ENCODE data around the gene TRPC5OS.

Gene TRPC5OS

DNA sequence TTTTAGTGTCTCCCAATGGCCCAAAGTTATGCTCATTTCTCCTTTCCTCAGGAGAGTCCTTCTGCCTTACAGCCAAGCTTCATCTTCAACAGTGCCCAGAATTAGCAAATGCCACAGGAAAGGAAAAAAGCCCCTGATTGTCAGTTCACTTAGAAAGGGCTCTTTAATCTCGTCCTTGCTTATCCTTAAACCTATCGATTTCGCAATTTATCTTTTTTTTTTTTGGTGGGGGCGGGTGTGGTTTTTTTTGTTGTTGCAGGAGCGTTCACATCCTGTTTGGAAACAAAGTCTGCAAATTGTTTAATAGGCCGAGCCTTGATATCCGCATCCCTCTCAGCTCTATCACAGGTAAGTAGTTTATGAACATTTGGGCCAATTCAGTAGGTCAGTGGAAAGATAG, 20.2 kb downstream of the TRPC5OS start:
- DNase-seq (ENCODE audit: low spot score): no peak

DNA sequence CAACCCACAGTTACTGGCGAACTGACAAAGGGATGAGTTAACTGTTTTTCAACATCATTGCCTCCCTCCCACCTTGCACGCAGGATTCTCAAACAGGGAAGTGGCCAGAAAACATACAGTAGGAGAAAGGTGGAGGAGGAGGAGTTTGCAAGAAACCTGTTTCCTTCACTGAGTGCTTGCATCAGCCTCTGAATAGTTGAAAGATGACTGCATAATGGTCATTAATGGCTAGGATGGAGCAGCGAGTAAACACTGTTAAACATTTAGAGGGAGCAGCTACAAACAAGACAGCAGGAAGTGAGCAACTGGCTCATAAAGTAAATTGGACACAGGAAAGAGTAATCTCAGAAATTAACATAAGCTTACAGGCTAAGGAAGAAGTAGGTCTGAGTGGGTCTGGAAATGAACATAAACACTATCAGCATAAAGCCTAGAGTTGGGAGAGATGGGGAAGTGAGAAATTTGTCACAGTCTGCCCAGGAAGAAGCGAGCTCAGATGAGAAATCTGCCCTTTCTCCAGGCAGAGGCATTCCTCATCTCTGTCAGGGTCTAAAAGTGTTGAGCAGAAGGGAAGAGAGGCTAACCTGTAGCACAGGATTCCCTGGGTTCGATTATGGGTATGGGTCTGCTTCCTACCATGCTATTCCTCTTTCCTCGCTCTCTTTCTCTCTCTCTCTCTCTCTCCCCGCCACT, 38.6 kb downstream of the TRPC5OS start:
- no peak for DNase-seq (ENCODE audit: low spot score)

DNA sequence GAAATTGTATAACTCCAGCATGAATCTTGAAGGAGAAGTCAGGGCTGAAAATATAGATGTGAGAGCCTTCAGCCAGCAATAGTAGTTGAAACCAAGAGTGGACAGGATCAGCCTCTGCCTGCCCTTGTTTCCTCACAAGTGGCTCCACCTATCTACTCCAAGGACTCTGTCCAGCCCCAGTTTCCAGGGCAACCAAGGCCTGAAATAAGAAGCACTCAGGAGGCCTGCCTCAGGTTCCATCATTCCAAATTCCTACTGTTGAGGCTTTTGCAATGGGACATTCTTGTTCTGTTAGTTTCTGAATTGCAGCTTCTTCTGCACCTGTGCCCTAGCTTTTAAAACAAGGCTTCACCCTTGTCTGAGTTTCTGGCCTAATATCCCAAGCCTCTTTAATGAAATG, 41.6 kb downstream of the TRPC5OS start:
- no peak for DNase-seq (ENCODE audit: low spot score)

DNA sequence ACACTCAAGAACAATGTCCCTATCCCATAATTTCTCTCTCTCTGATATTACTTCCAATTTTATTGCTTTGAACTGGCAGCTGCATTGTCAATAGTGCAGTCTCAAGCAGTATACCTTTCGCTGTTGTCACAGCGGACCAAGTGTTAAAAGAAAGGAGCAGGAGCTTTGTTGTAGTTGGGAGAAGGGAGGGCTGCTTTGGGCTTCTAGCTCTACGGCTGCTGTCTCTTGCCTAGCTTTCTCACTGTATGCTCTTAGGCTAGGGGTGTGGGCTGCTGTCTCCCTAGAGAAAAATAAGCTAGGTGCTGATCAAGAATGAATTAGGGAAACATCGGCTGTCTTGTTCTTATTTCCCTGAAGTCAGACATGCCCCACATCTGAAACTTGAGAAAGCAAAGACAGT, 52.5 kb downstream of the TRPC5OS start:
- no peak for DNase-seq (ENCODE audit: low spot score)

Measured in AG08396 (cell line).